IMR-90 (cell line): Measurements from ENCODE around the gene TNFRSF14.

Source experiments
- BHLHE40 ChIP-seq: fragments of 150-350 bp; IDR thresholded peaks from 2 replicates; pipeline ENCODE4 v1.6.1; 2016; ENCODE audit warnings: mild to moderate bottlenecking, low read depth, low read length
- CEBPB ChIP-seq: IDR thresholded peaks from 2 replicates; pipeline ENCODE4 v1.6.1; 2012; ENCODE audit warnings: low read depth, low read length, improper control_type of control experiment
- MAFK ChIP-seq: IDR thresholded peaks from 2 replicates; pipeline ENCODE4 v1.6.1; 2012; ENCODE audit warnings: low read depth, low read length, improper control_type of control experiment
- MAZ ChIP-seq: IDR thresholded peaks from 2 replicates; pipeline ENCODE4 v1.6.1; 2012; ENCODE audit warnings: low read depth, mild to moderate bottlenecking, low read length, improper control_type of control experiment, moderate library complexity, borderline replicate concordance
- MXI1 ChIP-seq: IDR thresholded peaks from 2 replicates; pipeline ENCODE4 v1.6.1; 2012; ENCODE audit warnings: low read depth, mild to moderate bottlenecking, low read length, moderate library complexity, borderline replicate concordance
- POLR2A ChIP-seq: IDR thresholded peaks from 2 replicates; pipeline ENCODE4 v1.6.1; 2012; ENCODE audit warnings: mild to moderate bottlenecking, low read depth, low read length
- RAD21 ChIP-seq: IDR thresholded peaks from 2 replicates; pipeline ENCODE4 v1.6.1; 2012; ENCODE audit warnings: low read length, improper control_type of control experiment
- RFX5 ChIP-seq: IDR thresholded peaks from 2 replicates; pipeline ENCODE4 v1.8.0; 2012; ENCODE audit warnings: low read depth, mild to moderate bottlenecking, low read length, moderate library complexity
- SMC3 ChIP-seq: fragments of 150-350 bp; IDR thresholded peaks from 2 replicates; pipeline ENCODE4 v1.6.1; 2016; ENCODE audit warnings: low read depth, mild to moderate bottlenecking, antibody characterized with exemption, low read length, moderate library complexity
- TF ChIP-seq, protein P1 (sequence below): conservative IDR thresholded peaks from 2 replicates; pipeline ENCODE4 v1.5.1; 2012; ENCODE audit warnings: mild to moderate bottlenecking, low read depth, low read length, improper control_type of control experiment
- TF ChIP-seq, protein P2 (sequence below): fragments of 150-350 bp; IDR thresholded peaks from 2 replicates; pipeline ENCODE4 v1.6.1; 2017; ENCODE audit warnings: mild to moderate bottlenecking, antibody characterized with exemption, low read length, low read depth

DNA sequence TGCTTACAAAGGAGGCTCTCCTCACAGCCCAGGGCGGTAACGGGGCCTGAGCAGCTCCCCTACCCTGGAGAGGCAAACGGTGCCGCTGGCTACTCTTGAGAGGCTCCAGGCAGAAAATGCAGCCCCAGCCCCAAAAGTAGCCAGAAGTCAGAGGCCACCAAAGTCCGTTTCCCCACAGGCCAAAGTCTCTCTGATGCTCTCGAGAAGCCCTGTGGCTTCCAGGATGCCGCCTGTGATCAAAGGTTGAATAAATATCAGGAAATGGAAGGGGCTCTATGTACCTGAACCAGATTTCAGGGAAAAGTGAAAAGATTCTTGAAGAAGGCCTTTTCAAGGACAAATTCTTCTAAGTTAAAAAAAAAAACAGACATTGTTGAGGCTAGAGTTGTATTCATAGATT, 33.9 kb upstream of the TNFRSF14 start:
- TF ChIP-seq POLR2A (no peak), MXI1 (no peak), RAD21 (no peak), SMC3 (no peak), MAFK (no peak), CEBPB (no peak), RFX5 (no peak), MAZ (no peak), BHLHE40 (no peak)
- TF ChIP-seq, protein P1, sequence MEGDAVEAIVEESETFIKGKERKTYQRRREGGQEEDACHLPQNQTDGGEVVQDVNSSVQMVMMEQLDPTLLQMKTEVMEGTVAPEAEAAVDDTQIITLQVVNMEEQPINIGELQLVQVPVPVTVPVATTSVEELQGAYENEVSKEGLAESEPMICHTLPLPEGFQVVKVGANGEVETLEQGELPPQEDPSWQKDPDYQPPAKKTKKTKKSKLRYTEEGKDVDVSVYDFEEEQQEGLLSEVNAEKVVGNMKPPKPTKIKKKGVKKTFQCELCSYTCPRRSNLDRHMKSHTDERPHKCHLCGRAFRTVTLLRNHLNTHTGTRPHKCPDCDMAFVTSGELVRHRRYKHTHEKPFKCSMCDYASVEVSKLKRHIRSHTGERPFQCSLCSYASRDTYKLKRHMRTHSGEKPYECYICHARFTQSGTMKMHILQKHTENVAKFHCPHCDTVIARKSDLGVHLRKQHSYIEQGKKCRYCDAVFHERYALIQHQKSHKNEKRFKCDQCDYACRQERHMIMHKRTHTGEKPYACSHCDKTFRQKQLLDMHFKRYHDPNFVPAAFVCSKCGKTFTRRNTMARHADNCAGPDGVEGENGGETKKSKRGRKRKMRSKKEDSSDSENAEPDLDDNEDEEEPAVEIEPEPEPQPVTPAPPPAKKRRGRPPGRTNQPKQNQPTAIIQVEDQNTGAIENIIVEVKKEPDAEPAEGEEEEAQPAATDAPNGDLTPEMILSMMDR = no peak
- TF ChIP-seq, protein P2, sequence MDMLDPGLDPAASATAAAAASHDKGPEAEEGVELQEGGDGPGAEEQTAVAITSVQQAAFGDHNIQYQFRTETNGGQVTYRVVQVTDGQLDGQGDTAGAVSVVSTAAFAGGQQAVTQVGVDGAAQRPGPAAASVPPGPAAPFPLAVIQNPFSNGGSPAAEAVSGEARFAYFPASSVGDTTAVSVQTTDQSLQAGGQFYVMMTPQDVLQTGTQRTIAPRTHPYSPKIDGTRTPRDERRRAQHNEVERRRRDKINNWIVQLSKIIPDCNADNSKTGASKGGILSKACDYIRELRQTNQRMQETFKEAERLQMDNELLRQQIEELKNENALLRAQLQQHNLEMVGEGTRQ = no peak
